ENCODE results near the gene RAB33B.
A peak's percentile ranks its signal among the peaks of the same experiment; 100 is the strongest.

The RAB33B gene

GRCh38 chr4:139509727-139510410, 55.9 kb downstream of the RAB33B start:
- no peak for DNase-seq (ENCODE audit: extremely low read depth, low read depth)

GRCh38 chr4:139511320-139511719, 57.4 kb downstream of the RAB33B start:
- no peak for TF ChIP-seq CTCF (IDR thresholded peaks at IDR 0.05; ENCODE audit: low read depth, low read length)
- DNase-seq (ENCODE audit: extremely low read depth, low read depth) = no peak

More at GRCh38 chr4:139509727-139510410, 55.9 kb downstream of the RAB33B start:
- TF ChIP-seq CTCF (IDR thresholded peaks at IDR 0.05; ENCODE audit: low read depth, low read length) = peak; percentile 20

GRCh38 chr4:139514382-139515059, 60.6 kb downstream of the RAB33B start:
- no peak for TF ChIP-seq CTCF (IDR thresholded peaks at IDR 0.05; ENCODE audit: low read depth, low read length)
- no peak for DNase-seq (ENCODE audit: extremely low read depth, low read depth)

GRCh38 chr4:139515531-139515958, 61.6 kb downstream of the RAB33B start:
- no peak for DNase-seq (ENCODE audit: extremely low read depth, low read depth)
- TF ChIP-seq CTCF (IDR thresholded peaks at IDR 0.05; ENCODE audit: low read depth, low read length) = no peak

- TF ChIP-seq CTCF (IDR thresholded peaks at IDR 0.05; ENCODE audit: low read depth, low read length) = no peak
- no peak for DNase-seq (ENCODE audit: extremely low read depth, low read depth)
Observed at GRCh38 chr4:139521754-139522401, 68.0 kb downstream of the RAB33B start.

- TF ChIP-seq CTCF (IDR thresholded peaks at IDR 0.05; ENCODE audit: low read depth, low read length) = no peak
- DNase-seq (ENCODE audit: extremely low read depth, low read depth) = no peak
Observed at GRCh38 chr4:139522457-139522856, 68.5 kb downstream of the RAB33B start.

GRCh38 chr4:139523076-139523475, 69.2 kb downstream of the RAB33B start:
- DNase-seq (ENCODE audit: extremely low read depth, low read depth) = no peak
- no peak for TF ChIP-seq CTCF (IDR thresholded peaks at IDR 0.05; ENCODE audit: low read depth, low read length)

Data from AG09319 (cell line).